Measurements from ENCODE around the gene OR2B6. TPM values are rescaled to one million over a fixed set of nuclear protein-coding genes. Genes with fewer than 3 reads are reported as not detected.

The OR2B6 gene
- polyA plus RNA-seq, 2 of the 4 experiments (the other 2 are of a cell fraction), result 0.18 to 0.59 TPM

DNA sequence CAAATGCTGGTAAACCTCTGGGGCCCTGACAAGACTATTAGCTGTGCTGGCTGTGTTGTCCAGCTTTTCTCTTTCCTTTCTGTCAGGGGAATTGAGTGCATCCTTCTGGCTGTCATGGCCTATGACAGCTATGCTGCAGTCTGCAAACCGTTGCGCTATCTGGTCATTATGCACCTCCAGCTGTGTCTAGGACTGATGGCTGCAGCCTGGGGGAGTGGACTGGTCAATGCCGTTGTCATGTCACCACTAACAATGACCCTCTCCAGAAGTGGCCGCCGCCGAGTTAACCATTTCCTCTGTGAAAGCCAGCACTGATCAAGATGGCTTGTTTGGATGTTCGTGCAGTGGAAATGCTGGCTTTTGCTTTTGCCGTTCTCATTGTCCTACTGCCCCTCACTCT, 20.3 kb downstream of the OR2B6 start:
- FAIRE-seq, result no peak
- H3K27ac ChIP-seq, result no peak overlapping the region
- 67% methylated on average over 4 of the region's 8 CpGs for WGBS (ENCODE audit: missing lambda C conversion rate)
- ChIA-PET POLR2A (no interaction called here), CTCF (interaction anchor here (0.7 kb wide), 1 partner anchor 11 kb away, joined by 4 read pairs; no protein-coding TSS in a partner anchor)
- no peak for ATAC-seq
- H3K4me1 ChIP-seq, result no peaks in the 10 kb centered on the region
- no peak overlapping the region for H3K4me2 ChIP-seq
- no peak overlapping the region for H3K4me3 ChIP-seq
- DNase-seq (ENCODE audit: low read depth in 1 of 2, low spot score in 1 of 2), result no peak
- no peaks in the 10 kb centered on the region for H3K9me3 ChIP-seq
- TF ChIP-seq JUN (IDR thresholded peaks at IDR 0.05), result no peak
- TF ChIP-seq SREBF2 (IDR thresholded peaks at IDR 0.05), result no peak
- no peak for TF ChIP-seq HDAC2 (IDR thresholded peaks at IDR 0.05)
- TF ChIP-seq, protein P1, sequence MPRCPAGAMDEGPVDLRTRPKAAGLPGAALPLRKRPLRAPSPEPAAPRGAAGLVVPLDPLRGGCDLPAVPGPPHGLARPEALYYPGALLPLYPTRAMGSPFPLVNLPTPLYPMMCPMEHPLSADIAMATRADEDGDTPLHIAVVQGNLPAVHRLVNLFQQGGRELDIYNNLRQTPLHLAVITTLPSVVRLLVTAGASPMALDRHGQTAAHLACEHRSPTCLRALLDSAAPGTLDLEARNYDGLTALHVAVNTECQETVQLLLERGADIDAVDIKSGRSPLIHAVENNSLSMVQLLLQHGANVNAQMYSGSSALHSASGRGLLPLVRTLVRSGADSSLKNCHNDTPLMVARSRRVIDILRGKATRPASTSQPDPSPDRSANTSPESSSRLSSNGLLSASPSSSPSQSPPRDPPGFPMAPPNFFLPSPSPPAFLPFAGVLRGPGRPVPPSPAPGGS (IDR thresholded peaks at IDR 0.05), result no peak
- TF ChIP-seq SMC3 (IDR thresholded peaks at IDR 0.05), result no peak
- TF ChIP-seq POLR2A (IDR thresholded peaks at IDR 0.05; ENCODE audit: low read length), result no peak
- no peak for TF ChIP-seq KDM1A (IDR thresholded peaks at IDR 0.05; ENCODE audit: low read depth)
- TF ChIP-seq MYC (IDR thresholded peaks at IDR 0.05; ENCODE audit: borderline replicate concordance, low read length), result no peak
- TF ChIP-seq JUNB (IDR thresholded peaks at IDR 0.05), result no peak
- no peak for TF ChIP-seq CBX2 (IDR thresholded peaks at IDR 0.05; ENCODE audit: borderline replicate concordance, low read depth)
- TF ChIP-seq CHD4 (IDR thresholded peaks at IDR 0.05; ENCODE audit: borderline replicate concordance), result no peak
- no peak for TF ChIP-seq PHF8 (IDR thresholded peaks at IDR 0.05; ENCODE audit: borderline replicate concordance, low read depth)
- no peak for TF ChIP-seq ZC3H11A (IDR thresholded peaks at IDR 0.05)
- no peak for TF ChIP-seq GATA3 (IDR thresholded peaks at IDR 0.05; ENCODE audit: borderline replicate concordance)

DNA sequence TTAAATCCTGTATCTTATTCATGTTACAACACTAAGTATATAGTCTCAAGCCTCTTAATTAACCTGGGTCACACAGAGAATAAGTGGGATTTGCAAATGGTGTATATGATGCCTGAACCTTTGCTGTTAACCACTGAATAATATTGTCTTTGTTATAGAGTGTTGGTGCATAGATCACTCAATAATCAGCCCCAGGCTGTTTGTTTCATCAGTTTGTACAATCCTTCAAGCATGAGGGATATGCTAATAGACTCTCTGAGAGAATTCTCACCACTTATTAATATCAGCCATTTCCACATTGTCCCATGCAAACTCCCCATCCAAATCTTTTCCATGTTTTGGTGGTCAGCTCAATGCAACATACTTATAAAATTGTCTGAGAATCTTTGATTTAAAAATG, 21.7 kb downstream of the OR2B6 start:
- Histone ChIP-seq H3K9me3 (no peaks in the 10 kb centered on the region), H3K4me2 (no peak overlapping the region), H3K27ac (no peak overlapping the region), H3K4me3 (no peak overlapping the region), H3K4me1 (no peaks in the 10 kb centered on the region)
- DNase-seq (ENCODE audit: low read depth in 1 of 2, low spot score in 1 of 2), result no peak
- FAIRE-seq, result no peak
- TF ChIP-seq NPAS2 (CRISPR knock-in tag; IDR thresholded peaks at IDR 0.05; ENCODE audit: borderline replicate concordance), result no peak
- TF ChIP-seq, protein P2, sequence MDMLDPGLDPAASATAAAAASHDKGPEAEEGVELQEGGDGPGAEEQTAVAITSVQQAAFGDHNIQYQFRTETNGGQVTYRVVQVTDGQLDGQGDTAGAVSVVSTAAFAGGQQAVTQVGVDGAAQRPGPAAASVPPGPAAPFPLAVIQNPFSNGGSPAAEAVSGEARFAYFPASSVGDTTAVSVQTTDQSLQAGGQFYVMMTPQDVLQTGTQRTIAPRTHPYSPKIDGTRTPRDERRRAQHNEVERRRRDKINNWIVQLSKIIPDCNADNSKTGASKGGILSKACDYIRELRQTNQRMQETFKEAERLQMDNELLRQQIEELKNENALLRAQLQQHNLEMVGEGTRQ (IDR thresholded peaks at IDR 0.05), result no peak
- no peak for TF ChIP-seq HOXA7 (CRISPR knock-in tag; IDR thresholded peaks at IDR 0.05)
- ATAC-seq, result no peak
- POLR2A ChIA-PET, result no interaction called here
- CTCF ChIA-PET, result no interaction called here

DNA sequence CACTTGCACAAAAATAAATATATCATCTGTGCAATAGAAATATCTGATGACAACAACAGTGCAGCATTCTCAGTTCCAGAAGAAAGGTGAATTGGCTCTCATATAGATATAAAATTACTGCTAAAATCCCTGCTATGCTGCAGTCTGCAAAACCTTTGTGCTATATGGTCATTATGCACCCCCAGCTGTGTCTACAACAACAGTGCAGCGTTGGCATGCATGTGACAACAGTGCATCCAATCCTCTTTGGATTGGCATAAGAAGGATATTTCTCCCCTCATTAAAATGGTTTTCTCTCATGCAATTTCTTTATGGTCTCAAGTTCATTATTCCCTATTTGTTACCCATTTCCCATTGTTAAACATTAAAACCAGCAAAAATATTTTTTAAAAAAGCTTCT, 23.1 kb downstream of the OR2B6 start:
- no peak for ATAC-seq
- 0% methylated on average over 1 of the region's 1 CpG for WGBS (ENCODE audit: missing lambda C conversion rate)
- TF ChIP-seq SREBF2 (IDR thresholded peaks at IDR 0.05), result no peak
- TF ChIP-seq, protein P3, sequence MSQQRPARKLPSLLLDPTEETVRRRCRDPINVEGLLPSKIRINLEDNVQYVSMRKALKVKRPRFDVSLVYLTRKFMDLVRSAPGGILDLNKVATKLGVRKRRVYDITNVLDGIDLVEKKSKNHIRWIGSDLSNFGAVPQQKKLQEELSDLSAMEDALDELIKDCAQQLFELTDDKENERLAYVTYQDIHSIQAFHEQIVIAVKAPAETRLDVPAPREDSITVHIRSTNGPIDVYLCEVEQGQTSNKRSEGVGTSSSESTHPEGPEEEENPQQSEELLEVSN (IDR thresholded peaks at IDR 0.05; ENCODE audit: borderline replicate concordance, low read depth), result no peak
- TF ChIP-seq CEBPB (IDR thresholded peaks at IDR 0.05), result no peak
- TF ChIP-seq FOXS1 (CRISPR knock-in tag; IDR thresholded peaks at IDR 0.05), result no peak
- TF ChIP-seq, protein P4, sequence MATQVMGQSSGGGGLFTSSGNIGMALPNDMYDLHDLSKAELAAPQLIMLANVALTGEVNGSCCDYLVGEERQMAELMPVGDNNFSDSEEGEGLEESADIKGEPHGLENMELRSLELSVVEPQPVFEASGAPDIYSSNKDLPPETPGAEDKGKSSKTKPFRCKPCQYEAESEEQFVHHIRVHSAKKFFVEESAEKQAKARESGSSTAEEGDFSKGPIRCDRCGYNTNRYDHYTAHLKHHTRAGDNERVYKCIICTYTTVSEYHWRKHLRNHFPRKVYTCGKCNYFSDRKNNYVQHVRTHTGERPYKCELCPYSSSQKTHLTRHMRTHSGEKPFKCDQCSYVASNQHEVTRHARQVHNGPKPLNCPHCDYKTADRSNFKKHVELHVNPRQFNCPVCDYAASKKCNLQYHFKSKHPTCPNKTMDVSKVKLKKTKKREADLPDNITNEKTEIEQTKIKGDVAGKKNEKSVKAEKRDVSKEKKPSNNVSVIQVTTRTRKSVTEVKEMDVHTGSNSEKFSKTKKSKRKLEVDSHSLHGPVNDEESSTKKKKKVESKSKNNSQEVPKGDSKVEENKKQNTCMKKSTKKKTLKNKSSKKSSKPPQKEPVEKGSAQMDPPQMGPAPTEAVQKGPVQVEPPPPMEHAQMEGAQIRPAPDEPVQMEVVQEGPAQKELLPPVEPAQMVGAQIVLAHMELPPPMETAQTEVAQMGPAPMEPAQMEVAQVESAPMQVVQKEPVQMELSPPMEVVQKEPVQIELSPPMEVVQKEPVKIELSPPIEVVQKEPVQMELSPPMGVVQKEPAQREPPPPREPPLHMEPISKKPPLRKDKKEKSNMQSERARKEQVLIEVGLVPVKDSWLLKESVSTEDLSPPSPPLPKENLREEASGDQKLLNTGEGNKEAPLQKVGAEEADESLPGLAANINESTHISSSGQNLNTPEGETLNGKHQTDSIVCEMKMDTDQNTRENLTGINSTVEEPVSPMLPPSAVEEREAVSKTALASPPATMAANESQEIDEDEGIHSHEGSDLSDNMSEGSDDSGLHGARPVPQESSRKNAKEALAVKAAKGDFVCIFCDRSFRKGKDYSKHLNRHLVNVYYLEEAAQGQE (IDR thresholded peaks at IDR 0.05), result no peak
- TF ChIP-seq HOXA7 (CRISPR knock-in tag; IDR thresholded peaks at IDR 0.05), result no peak
- TF ChIP-seq MAFK (IDR thresholded peaks at IDR 0.05; ENCODE audit: partially characterized antibody), result no peak
- no peak for TF ChIP-seq PHF8 (IDR thresholded peaks at IDR 0.05; ENCODE audit: borderline replicate concordance, low read depth)
- TF ChIP-seq FOSB (CRISPR knock-in tag; IDR thresholded peaks at IDR 0.05), result no peak
- TF ChIP-seq, protein P5, sequence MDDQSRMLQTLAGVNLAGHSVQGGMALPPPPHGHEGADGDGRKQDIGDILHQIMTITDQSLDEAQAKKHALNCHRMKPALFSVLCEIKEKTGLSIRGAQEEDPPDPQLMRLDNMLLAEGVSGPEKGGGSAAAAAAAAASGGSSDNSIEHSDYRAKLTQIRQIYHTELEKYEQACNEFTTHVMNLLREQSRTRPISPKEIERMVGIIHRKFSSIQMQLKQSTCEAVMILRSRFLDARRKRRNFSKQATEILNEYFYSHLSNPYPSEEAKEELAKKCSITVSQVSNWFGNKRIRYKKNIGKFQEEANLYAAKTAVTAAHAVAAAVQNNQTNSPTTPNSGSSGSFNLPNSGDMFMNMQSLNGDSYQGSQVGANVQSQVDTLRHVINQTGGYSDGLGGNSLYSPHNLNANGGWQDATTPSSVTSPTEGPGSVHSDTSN (IDR thresholded peaks at IDR 0.05), result no peak
- TF ChIP-seq, protein P6, sequence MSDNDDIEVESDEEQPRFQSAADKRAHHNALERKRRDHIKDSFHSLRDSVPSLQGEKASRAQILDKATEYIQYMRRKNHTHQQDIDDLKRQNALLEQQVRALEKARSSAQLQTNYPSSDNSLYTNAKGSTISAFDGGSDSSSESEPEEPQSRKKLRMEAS (IDR thresholded peaks at IDR 0.05), result no peak
- no peak for TF ChIP-seq MAZ (IDR thresholded peaks at IDR 0.05; ENCODE audit: borderline replicate concordance, low read depth, low read length)
- TF ChIP-seq JUN (IDR thresholded peaks at IDR 0.05), result no peak
- no peak for TF ChIP-seq CBX8 (IDR thresholded peaks at IDR 0.05)
- no peak for TF ChIP-seq RCOR1 (IDR thresholded peaks at IDR 0.05; ENCODE audit: low read depth, low read length)
- no peak for TF ChIP-seq CHD2 (IDR thresholded peaks at IDR 0.05; ENCODE audit: low read length, partially characterized antibody)
- TF ChIP-seq NPAS2 (CRISPR knock-in tag; IDR thresholded peaks at IDR 0.05; ENCODE audit: borderline replicate concordance), result no peak
- no peak overlapping the region for H3K27ac ChIP-seq
- FAIRE-seq, result no peak
- CTCF ChIA-PET, result no interaction called here
- no peak overlapping the region for H3K4me2 ChIP-seq
- POLR2A ChIA-PET, result no interaction called here
- H3K4me3 ChIP-seq, result no peak overlapping the region
- no peaks in the 10 kb centered on the region for H3K9me3 ChIP-seq
- no peak for DNase-seq (ENCODE audit: low read depth in 1 of 2, low spot score in 1 of 2)
- H3K4me1 ChIP-seq, result no peaks in the 10 kb centered on the region

Measured in A549 (cell line).